ENCODE results near the gene ZNF805. TPM values are rescaled to one million over a fixed set of nuclear protein-coding genes. Genes with fewer than 3 reads are reported as not detected.

Gene ZNF805
- total RNA-seq, 1 experiment from 2014 or later: 15.4 TPM

DNA sequence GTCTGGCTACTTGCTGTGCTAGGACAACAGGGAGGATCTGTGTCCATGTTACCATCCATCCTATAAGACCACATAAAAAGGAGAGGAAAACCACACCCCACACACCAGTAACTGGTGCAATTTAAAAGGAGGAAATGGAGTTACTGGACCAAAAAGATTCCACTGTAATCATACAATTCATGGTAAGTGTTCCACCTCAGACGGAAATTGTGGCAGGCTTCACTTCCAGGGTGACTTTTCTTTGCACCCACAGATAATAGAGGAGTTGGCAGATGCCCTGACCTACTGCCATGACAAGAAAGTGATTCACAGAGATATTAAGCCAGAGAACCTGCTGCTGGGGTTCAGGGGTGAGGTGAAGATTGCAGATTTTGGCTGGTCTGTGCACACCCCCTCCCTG, 7.2 kb upstream of the ZNF805 start:
- Histone ChIP-seq H2BK120ac (ENCODE audit: low read depth, low read length, poor library complexity, severe bottlenecking) (no peak overlapping the region), H2AK5ac (ENCODE audit: insufficient read length, low read length) (no peak overlapping the region), H3K18ac (ENCODE audit: insufficient read length, low read depth, low read length) (no peak overlapping the region), H3K79me2 (ENCODE audit: insufficient read depth, low read length) (no peaks in the 10 kb centered on the region), H2BK20ac (ENCODE audit: low read depth, low read length, poor library complexity, severe bottlenecking) (no peak overlapping the region), H3K27me3 (ENCODE audit: insufficient read depth, low read length) (no peaks in the 10 kb centered on the region), H3K4me2 (ENCODE audit: insufficient read depth, insufficient read length, low read length) (no peak overlapping the region), H3K23me2 (ENCODE audit: insufficient read length, low read depth, low read length, poor library complexity, severe bottlenecking) (no peaks in the 10 kb centered on the region), H3K9me3 (ENCODE audit: control insufficient read depth, low read depth, low read length) (no peaks in the 10 kb centered on the region), H4K5ac (ENCODE audit: insufficient read length, low read depth, low read length) (no peak overlapping the region), H3K14ac (ENCODE audit: insufficient read depth, low read length) (no peak overlapping the region), H3K23ac (ENCODE audit: insufficient read length, low read depth, low read length) (no peak overlapping the region), H3K9ac (ENCODE audit: extremely low read depth, insufficient read length, low read length) (no peak overlapping the region), H2BK15ac (ENCODE audit: low read depth, low read length) (no peak overlapping the region), H3K56ac (ENCODE audit: insufficient read length, low read depth, low read length) (no peak overlapping the region), H4K20me1 (ENCODE audit: control insufficient read depth, insufficient read depth, insufficient read length) (no peaks in the 10 kb centered on the region), H3K27ac (ENCODE audit: insufficient read length, low read depth, low read length) (no peak overlapping the region), H3T11ph (ENCODE audit: low read length) (no peak overlapping the region), H2AFZ (ENCODE audit: low read length) (no peak overlapping the region), H3K79me1 (ENCODE audit: insufficient read depth, low read depth, low read length, poor library complexity, severe bottlenecking) (no peaks in the 10 kb centered on the region), H4K91ac (ENCODE audit: insufficient read length, low read depth, low read length) (no peak overlapping the region), H2BK5ac (ENCODE audit: insufficient read length, low read length) (no peak overlapping the region), H4K8ac (replicated peaks; ENCODE audit: insufficient read length, low read depth, low read length) (no peak overlapping the region), H3K4me1 (ENCODE audit: insufficient read depth, low read length) (no peaks in the 10 kb centered on the region), H3K4ac (ENCODE audit: low read depth, low read length) (no peak overlapping the region), H2BK12ac (ENCODE audit: insufficient read length, low read depth, low read length) (no peak overlapping the region)
- Mint-ChIP-seq H3K27me3 (ENCODE audit: low read depth) (peaks cover 13% of the 10 kb centered on the region), H3K36me3 (ENCODE audit: insufficient read depth in 1 of 3, low read depth in 3 of 3) (no peaks in the 10 kb centered on the region), H3K4me1 (peaks cover 3 to 7% of the 10 kb centered on the region in 2 experiments; a peak in 2 of 4 replicates), H3K9me3 (no peaks in the 10 kb centered on the region; a peak in 1 of 5 replicates), H3K4me3 (no peak overlapping the region), H3K27ac (peak overlapping the region in 1 of 3 experiments; percentile 44; a peak in 1 of 7 replicates)
- WGBS (ENCODE audit: extremely low coverage, insufficient read length, low lambda C conversion rate): no CpG with 5 or more reads among the region's 1 CpG
- no peak for DNase-seq
- TF ChIP-seq, protein P1, sequence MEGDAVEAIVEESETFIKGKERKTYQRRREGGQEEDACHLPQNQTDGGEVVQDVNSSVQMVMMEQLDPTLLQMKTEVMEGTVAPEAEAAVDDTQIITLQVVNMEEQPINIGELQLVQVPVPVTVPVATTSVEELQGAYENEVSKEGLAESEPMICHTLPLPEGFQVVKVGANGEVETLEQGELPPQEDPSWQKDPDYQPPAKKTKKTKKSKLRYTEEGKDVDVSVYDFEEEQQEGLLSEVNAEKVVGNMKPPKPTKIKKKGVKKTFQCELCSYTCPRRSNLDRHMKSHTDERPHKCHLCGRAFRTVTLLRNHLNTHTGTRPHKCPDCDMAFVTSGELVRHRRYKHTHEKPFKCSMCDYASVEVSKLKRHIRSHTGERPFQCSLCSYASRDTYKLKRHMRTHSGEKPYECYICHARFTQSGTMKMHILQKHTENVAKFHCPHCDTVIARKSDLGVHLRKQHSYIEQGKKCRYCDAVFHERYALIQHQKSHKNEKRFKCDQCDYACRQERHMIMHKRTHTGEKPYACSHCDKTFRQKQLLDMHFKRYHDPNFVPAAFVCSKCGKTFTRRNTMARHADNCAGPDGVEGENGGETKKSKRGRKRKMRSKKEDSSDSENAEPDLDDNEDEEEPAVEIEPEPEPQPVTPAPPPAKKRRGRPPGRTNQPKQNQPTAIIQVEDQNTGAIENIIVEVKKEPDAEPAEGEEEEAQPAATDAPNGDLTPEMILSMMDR (conservative IDR thresholded peaks at IDR 0.05): no peak

Data from H9 (cell line).